Neural cell (in vitro differentiated cells): ENCODE measurements around the gene ANKRD40.

Experiments used
- EP300 ChIP-seq: fragments of 450-650 bp; conservative IDR thresholded peaks from 2 replicates; pipeline ENCODE4 v1.6.1; 2014; ENCODE audit warnings: antibody characterized with exemption, mild to moderate bottlenecking, moderate library complexity; ENCODE audit not compliant: poor library complexity, severe bottlenecking
- EZH2 ChIP-seq: fragments of 200-600, 300-800 bp; shearing (Covaris generic), sonication (generic); IDR thresholded peaks from 2 replicates; pipeline ENCODE4 v1.6.1; 2014; ENCODE audit warnings: antibody characterized with exemption, low read length, borderline replicate concordance, mild to moderate bottlenecking; ENCODE audit not compliant: insufficient read depth, poor library complexity, severe bottlenecking
- POLR2AphosphoS5 ChIP-seq: IDR thresholded peaks from 2 replicates; pipeline ENCODE4 v1.6.1; 2012
- TF ChIP-seq, protein P1 (sequence below): IDR thresholded peaks from 2 replicates; pipeline ENCODE4 v1.6.1; 2012; ENCODE audit warnings: borderline replicate concordance
- TF ChIP-seq, protein P2 (sequence below): fragments of 450-650 bp; IDR thresholded peaks from 2 replicates; pipeline ENCODE4 v1.5.1; 2014; ENCODE audit warnings: antibody characterized with exemption, mild to moderate bottlenecking, moderate library complexity; ENCODE audit not compliant: poor library complexity, severe bottlenecking

DNA sequence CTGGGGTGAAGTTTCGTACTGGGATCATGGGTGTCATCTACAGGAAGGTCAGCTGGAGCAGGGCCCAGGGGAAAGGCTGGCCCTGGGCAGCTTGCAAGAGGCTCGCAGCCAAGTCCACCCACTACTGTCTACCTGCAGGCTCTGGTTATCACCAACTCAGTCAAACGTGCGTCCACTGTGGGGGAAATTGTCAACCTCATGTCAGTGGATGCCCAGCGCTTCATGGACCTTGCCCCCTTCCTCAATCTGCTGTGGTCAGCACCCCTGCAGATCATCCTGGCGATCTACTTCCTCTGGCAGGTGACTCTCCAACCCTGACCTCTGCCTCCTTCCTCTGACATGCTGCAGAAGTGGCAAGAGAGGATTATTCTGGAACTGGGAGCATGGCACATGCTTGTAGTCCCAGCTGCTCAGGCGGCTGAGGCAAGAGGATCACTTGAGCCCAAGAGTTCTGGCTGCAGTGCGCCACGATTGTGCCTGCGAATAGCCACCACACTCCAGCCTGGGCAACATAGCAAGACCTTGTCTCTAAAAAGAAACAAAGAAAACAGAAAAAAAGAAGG is 43.8 kb downstream of the ANKRD40 start:
- no peak for TF ChIP-seq EZH2
- no peak for TF ChIP-seq EP300
- TF ChIP-seq, protein P1, sequence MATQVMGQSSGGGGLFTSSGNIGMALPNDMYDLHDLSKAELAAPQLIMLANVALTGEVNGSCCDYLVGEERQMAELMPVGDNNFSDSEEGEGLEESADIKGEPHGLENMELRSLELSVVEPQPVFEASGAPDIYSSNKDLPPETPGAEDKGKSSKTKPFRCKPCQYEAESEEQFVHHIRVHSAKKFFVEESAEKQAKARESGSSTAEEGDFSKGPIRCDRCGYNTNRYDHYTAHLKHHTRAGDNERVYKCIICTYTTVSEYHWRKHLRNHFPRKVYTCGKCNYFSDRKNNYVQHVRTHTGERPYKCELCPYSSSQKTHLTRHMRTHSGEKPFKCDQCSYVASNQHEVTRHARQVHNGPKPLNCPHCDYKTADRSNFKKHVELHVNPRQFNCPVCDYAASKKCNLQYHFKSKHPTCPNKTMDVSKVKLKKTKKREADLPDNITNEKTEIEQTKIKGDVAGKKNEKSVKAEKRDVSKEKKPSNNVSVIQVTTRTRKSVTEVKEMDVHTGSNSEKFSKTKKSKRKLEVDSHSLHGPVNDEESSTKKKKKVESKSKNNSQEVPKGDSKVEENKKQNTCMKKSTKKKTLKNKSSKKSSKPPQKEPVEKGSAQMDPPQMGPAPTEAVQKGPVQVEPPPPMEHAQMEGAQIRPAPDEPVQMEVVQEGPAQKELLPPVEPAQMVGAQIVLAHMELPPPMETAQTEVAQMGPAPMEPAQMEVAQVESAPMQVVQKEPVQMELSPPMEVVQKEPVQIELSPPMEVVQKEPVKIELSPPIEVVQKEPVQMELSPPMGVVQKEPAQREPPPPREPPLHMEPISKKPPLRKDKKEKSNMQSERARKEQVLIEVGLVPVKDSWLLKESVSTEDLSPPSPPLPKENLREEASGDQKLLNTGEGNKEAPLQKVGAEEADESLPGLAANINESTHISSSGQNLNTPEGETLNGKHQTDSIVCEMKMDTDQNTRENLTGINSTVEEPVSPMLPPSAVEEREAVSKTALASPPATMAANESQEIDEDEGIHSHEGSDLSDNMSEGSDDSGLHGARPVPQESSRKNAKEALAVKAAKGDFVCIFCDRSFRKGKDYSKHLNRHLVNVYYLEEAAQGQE = no peak
- TF ChIP-seq POLR2AphosphoS5 = no peak
- TF ChIP-seq, protein P2, sequence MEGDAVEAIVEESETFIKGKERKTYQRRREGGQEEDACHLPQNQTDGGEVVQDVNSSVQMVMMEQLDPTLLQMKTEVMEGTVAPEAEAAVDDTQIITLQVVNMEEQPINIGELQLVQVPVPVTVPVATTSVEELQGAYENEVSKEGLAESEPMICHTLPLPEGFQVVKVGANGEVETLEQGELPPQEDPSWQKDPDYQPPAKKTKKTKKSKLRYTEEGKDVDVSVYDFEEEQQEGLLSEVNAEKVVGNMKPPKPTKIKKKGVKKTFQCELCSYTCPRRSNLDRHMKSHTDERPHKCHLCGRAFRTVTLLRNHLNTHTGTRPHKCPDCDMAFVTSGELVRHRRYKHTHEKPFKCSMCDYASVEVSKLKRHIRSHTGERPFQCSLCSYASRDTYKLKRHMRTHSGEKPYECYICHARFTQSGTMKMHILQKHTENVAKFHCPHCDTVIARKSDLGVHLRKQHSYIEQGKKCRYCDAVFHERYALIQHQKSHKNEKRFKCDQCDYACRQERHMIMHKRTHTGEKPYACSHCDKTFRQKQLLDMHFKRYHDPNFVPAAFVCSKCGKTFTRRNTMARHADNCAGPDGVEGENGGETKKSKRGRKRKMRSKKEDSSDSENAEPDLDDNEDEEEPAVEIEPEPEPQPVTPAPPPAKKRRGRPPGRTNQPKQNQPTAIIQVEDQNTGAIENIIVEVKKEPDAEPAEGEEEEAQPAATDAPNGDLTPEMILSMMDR = no peak
